ENCODE measurements around the gene FAM13B. TPM values are rescaled to one million over a fixed set of nuclear protein-coding genes. Genes with fewer than 3 reads are reported as not detected.
A peak's percentile ranks its signal among the peaks of the same experiment; 100 is the strongest.

The FAM13B gene
- total and polyA plus RNA-seq, 7 donors = 9.0 to 81.7 (median 47.2) TPM

DNA sequence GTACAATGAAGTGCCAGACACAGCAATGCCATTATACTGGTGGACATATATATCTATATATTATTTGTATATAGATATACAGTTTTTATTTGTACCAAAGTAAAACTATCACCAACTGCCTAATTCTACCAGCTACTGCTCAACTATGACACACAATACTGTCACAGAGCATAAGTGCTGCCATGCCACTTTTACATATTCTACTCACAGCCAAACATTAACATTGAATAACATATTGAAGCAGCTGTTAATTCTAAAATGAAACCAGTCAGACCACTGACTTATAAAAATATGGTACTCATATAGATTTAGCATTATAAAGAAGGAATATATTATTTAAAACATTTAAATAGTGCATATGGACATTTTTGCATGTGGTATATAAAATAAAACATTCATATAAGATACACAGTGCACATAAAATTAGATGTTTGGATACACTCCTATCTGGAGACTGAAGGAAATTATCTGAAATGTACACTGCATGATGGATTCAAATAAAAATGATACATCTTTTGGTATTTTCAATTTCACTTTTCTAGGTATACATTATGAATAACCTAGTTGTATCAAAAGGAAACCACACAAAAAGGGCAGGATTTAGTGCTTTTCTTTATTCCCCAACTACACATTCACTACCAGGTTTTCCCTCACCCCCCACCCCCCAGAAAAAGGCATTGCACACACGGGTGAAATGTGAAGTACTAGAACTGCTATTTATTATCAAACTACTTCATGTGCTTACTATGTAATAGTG, 94.7 kb downstream of the FAM13B start:
- no peak for DNase-seq
- Histone ChIP-seq H3K36me3 (peaks cover 17 to 70% (median 41%) of the 10 kb centered on the region in 4 donors), H3K27ac (no peak overlapping the region), H3K9me3 (no peaks in the 10 kb centered on the region), H3K27me3 (no peaks in the 10 kb centered on the region), H3K4me1 (peaks cover 0 to 13% (median 8%) of the 10 kb centered on the region in 4 donors), H3K4me3 (no peak overlapping the region)
- TF ChIP-seq EP300 (IDR thresholded peaks at IDR 0.05) = no peak
- no peak for TF ChIP-seq POLR2AphosphoS5 (IDR thresholded peaks at IDR 0.05)
- no peak for TF ChIP-seq POLR2A (IDR thresholded peaks at IDR 0.05)
- TF ChIP-seq, protein P1, sequence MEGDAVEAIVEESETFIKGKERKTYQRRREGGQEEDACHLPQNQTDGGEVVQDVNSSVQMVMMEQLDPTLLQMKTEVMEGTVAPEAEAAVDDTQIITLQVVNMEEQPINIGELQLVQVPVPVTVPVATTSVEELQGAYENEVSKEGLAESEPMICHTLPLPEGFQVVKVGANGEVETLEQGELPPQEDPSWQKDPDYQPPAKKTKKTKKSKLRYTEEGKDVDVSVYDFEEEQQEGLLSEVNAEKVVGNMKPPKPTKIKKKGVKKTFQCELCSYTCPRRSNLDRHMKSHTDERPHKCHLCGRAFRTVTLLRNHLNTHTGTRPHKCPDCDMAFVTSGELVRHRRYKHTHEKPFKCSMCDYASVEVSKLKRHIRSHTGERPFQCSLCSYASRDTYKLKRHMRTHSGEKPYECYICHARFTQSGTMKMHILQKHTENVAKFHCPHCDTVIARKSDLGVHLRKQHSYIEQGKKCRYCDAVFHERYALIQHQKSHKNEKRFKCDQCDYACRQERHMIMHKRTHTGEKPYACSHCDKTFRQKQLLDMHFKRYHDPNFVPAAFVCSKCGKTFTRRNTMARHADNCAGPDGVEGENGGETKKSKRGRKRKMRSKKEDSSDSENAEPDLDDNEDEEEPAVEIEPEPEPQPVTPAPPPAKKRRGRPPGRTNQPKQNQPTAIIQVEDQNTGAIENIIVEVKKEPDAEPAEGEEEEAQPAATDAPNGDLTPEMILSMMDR (IDR thresholded peaks at IDR 0.05) = no peak
- intact Hi-C loops (cut with DNase I) = no loop called here
- 76 to 79% methylated on average over 1 of the region's 1 CpG for whole genome bisulfite sequencing, 2 donors

DNA sequence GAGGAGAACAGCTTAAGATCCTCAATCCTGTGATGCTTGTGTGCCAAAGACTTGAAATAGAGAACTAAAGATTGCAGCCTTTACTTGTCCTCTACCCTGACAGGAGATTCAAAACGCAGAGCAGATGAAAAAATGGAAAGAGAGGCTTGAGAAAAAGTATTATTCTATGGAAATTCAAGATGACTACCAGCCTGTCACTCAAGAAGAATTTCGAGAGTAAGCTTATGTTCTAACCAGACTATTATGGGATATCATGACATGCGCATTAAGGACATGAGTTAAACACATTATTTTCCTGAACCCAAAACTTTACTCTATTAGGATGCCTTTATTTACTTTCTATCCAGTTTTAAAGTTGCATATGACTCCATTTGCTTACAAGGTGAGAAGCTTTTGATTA, 97.2 kb downstream of the FAM13B start:
- intact Hi-C loops (cut with DNase I) = no loop called here
- Histone ChIP-seq H3K36me3 (peaks cover 8 to 46% (median 20%) of the 10 kb centered on the region in 4 donors), H3K27me3 (no peaks in the 10 kb centered on the region), H3K9me3 (no peaks in the 10 kb centered on the region), H3K4me3 (no peak overlapping the region), H3K27ac (no peak overlapping the region), H3K4me1 (peaks cover 0 to 16% (median 8%) of the 10 kb centered on the region in 4 donors)
- WGBS, 2 donors = 73 to 77% methylated on average over 3 of the region's 3 CpGs
- DNase-seq = no peak
- no peak for TF ChIP-seq EP300 (IDR thresholded peaks at IDR 0.05)
- no peak for TF ChIP-seq POLR2AphosphoS5 (IDR thresholded peaks at IDR 0.05)
- no peak for TF ChIP-seq POLR2A (IDR thresholded peaks at IDR 0.05)
- TF ChIP-seq, protein P1 (IDR thresholded peaks at IDR 0.05) = no peak

DNA sequence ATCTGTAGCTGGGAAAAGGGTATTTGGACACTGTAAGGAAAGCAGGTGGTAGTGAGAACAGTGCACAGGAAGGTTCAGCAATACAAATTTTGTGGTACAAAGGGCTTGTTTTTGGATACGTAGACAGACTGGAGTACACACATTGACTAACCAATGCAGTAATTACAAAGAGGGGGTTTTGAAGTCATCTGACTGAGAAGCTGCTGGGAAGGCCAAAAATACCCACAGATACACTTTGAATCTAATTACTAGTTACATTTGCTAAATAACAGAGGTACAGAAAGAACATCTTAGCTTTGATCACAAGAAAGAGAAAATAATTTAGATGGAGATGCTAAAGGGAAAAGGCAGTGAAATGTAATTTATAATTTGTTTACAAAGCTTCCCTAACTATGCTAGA, 97.7 kb downstream of the FAM13B start:
- intact Hi-C loops (cut with DNase I) = no loop called here
- TF ChIP-seq POLR2AphosphoS5 (IDR thresholded peaks at IDR 0.05) (no peak), EP300 (IDR thresholded peaks at IDR 0.05) (no peak), POLR2A (IDR thresholded peaks at IDR 0.05) (no peak)
- TF ChIP-seq, protein P1 (IDR thresholded peaks at IDR 0.05) = no peak
- WGBS, 2 donors = 41 to 66% methylated on average over 1 of the region's 1 CpG
- DNase-seq = no peak
- H3K4me3 ChIP-seq = no peak overlapping the region
- no peaks in the 10 kb centered on the region for H3K9me3 ChIP-seq
- no peaks in the 10 kb centered on the region for H3K27me3 ChIP-seq
- H3K27ac ChIP-seq = no peak overlapping the region
- peaks cover 8 to 41% (median 17%) of the 10 kb centered on the region in 4 donors for H3K36me3 ChIP-seq
- peaks cover 0 to 16% (median 8%) of the 10 kb centered on the region in 4 donors for H3K4me1 ChIP-seq

DNA sequence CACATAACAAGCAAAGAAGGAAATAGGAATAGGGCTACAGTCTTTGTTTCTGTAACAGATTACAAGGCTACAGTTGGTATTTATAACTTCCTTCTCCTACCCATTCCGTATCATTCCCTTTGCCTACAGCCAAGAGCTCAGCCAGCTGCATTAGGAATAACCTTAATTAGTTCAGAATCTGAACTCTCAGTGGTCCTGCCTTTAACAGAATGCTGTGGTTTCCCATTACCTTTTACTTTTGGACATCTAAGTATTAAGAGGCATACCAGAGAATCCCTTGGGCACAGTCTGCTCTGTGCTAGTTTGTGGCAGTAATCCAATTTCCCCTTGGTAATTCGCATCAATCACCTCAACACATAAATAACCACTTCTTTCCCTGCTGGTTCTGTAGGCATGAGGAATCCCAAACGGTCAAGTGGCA, 99.4 kb downstream of the FAM13B start:
- Histone ChIP-seq H3K4me3 (no peak overlapping the region), H3K27ac (peak overlapping the region in 2 of 4 donors; percentile 38 to 64), H3K4me1 (peaks cover 0 to 16% (median 8%) of the 10 kb centered on the region in 4 donors), H3K27me3 (no peaks in the 10 kb centered on the region), H3K9me3 (no peaks in the 10 kb centered on the region), H3K36me3 (peaks cover 0 to 28% (median under 1%) of the 10 kb centered on the region in 4 donors)
- intact Hi-C loops (cut with DNase I) = no loop called here
- 16 to 52% methylated on average over 3 of the region's 3 CpGs for WGBS, 2 donors
- no peak for TF ChIP-seq EP300 (IDR thresholded peaks at IDR 0.05)
- TF ChIP-seq, protein P1 (IDR thresholded peaks at IDR 0.05) = no peak
- no peak for TF ChIP-seq POLR2A (IDR thresholded peaks at IDR 0.05)
- peak in 1 of 4 donors; percentile 28 for TF ChIP-seq POLR2AphosphoS5 (IDR thresholded peaks at IDR 0.05)
- DNase-seq = no peak

All from sigmoid colon (tissue), 7 donors.